Measurements from ENCODE around the gene KIRREL3.

DNA sequence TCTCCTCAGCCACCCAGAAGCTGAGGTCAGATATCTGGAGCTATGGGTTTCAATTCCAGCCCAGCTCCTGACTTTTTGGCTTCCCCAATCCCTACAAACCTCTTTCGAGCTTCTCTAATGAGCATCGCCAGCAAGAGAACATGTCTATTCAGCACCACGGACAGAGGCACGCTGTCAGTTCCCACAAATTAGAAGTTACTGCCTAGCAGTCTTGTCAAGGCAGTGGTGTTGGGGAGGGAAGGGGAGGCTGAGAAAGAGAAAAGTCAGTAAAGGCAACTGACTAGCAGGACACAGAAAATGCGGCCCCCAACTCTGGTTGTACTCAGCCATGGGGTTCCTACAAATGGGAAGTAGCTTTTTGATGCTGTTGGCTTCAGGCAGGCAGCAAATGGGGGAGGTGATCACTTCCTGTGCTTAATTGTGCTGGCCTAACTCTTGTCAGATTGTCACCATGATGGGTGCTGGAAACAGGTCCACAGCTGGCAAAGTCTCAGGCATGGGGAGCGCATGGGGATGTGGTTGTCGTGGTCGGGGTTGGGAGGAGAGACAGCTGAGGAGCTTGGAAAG is 439.2 kb downstream of the KIRREL3 start:
- TF ChIP-seq, protein P1, sequence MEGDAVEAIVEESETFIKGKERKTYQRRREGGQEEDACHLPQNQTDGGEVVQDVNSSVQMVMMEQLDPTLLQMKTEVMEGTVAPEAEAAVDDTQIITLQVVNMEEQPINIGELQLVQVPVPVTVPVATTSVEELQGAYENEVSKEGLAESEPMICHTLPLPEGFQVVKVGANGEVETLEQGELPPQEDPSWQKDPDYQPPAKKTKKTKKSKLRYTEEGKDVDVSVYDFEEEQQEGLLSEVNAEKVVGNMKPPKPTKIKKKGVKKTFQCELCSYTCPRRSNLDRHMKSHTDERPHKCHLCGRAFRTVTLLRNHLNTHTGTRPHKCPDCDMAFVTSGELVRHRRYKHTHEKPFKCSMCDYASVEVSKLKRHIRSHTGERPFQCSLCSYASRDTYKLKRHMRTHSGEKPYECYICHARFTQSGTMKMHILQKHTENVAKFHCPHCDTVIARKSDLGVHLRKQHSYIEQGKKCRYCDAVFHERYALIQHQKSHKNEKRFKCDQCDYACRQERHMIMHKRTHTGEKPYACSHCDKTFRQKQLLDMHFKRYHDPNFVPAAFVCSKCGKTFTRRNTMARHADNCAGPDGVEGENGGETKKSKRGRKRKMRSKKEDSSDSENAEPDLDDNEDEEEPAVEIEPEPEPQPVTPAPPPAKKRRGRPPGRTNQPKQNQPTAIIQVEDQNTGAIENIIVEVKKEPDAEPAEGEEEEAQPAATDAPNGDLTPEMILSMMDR (conservative IDR thresholded peaks at IDR 0.05; ENCODE audit: low read depth, low read length), result no peak
- TF ChIP-seq EZH2 (IDR thresholded peaks at IDR 0.05; ENCODE audit: low read length, unreplicated experiment), result no peak

All from PC-3 (cell line).